ENCODE results near the gene EPB41L2.
A peak's percentile ranks its signal among the peaks of the same experiment; 100 is the strongest.
"Not testable (repeated sequence)": the region's sequence is repeated elsewhere in the genome, so short reads cannot be mapped to it uniquely, and the experiment has no call there.

Gene EPB41L2

GRCh38 chr6:131063028-131063763, at the start of gene EPB41L2:
EPB41L2 (minus strand) TSS chr6:131063245; CDS start chr6:130956485, 106,760 bp downstream.
- Histone ChIP-seq H3K4me2 (peak within 1 kb of the TSS; percentile 92), H3K4me3 (peak within 1 kb of the TSS; percentile 100)

DNA sequence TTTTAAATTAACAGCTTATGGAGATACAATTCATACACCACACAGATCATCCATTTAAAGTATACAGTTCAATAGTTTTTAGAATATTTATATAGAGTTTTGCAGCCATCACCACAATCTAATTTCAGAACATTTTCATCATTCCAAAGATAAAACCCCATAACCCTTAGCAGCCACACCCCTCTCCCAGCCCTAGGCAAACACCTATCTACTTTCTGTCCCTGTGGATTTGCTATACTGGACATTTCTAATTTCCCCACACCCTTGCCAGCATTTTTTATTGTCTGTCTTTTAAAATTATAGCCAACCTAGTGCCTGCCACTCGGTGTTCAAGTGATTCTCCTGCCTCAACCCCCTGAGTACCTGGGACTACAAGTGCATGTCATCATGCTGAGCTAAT, 49.2 kb upstream of the EPB41L2 start:
- no peak for TF ChIP-seq Cebpa-rat (IDR thresholded peaks at IDR 0.05)
- Histone ChIP-seq H3K4me1 (peaks cover 8% of the 10 kb centered on the region), H3K9me3 (no peaks in the 10 kb centered on the region), H4K20me1 (no peaks in the 10 kb centered on the region), H3K4me2 (no peak overlapping the region), H3K27ac (no peak overlapping the region), H3K4me3 (no peak overlapping the region), H3K9ac (no peak overlapping the region), H3K27me3 (no peaks in the 10 kb centered on the region), H3K36me3 (no peaks in the 10 kb centered on the region)

More at GRCh38 chr6:131063028-131063763, at the start of gene EPB41L2:
- Histone ChIP-seq H3K36me3 (peaks cover 9% of the 10 kb centered on the region; the same call in 1 of the 2 replicates), H3K27me3 (no peaks in the 10 kb centered on the region), H3K9ac (peak within 1 kb of the TSS; percentile 86), H3K9me3 (peaks cover 16% of the 10 kb centered on the region), H3K4me1 (peaks cover 32% of the 10 kb centered on the region), H3K27ac (peak within 1 kb of the TSS; percentile 93), H4K20me1 (peaks cover 16% of the 10 kb centered on the region)
- TF ChIP-seq Cebpa-rat (IDR thresholded peaks at IDR 0.05): no peak

DNA sequence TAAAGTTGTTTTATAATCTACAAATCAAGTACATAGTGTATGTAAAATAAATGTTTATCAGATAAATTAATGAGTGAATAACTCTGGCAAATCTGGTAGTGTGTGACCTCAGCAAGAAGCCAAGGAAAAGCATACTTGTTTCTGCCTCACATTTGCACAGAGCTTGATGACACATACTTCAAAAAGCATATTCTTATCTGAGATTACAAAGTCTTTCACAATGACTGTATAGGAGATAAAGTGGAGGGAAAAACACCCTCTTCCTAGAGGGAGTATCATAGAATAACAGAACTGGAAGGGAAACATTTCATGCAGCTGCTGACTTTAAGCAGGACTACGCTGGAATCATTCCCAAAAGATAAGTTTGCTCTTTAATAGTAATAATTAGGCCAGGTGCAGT, 44.1 kb upstream of the EPB41L2 start:
- TF ChIP-seq Cebpa-rat (IDR thresholded peaks at IDR 0.05): no peak
- Histone ChIP-seq H3K27ac (no peak overlapping the region), H3K4me2 (no peak overlapping the region), H3K4me3 (no peak overlapping the region), H3K4me1 (peaks cover 8% of the 10 kb centered on the region), H3K9me3 (no peaks in the 10 kb centered on the region), H4K20me1 (no peaks in the 10 kb centered on the region), H3K27me3 (no peaks in the 10 kb centered on the region), H3K9ac (no peak overlapping the region), H3K36me3 (no peaks in the 10 kb centered on the region)

GRCh38 chr6:131103901-131104300, 40.9 kb upstream of the EPB41L2 start:
- Histone ChIP-seq H3K27me3 (no peaks in the 10 kb centered on the region), H3K9ac (no peak overlapping the region), H3K36me3 (no peaks in the 10 kb centered on the region), H4K20me1 (no peaks in the 10 kb centered on the region), H3K9me3 (peaks cover 6% of the 10 kb centered on the region), H3K4me2 (no peak overlapping the region), H3K27ac (no peak overlapping the region), H3K4me3 (no peak overlapping the region), H3K4me1 (peaks cover 8% of the 10 kb centered on the region)
- no peak for TF ChIP-seq Cebpa-rat (IDR thresholded peaks at IDR 0.05)

- Histone ChIP-seq H3K27me3 (no peaks in the 10 kb centered on the region), H3K9me3 (peaks cover 6% of the 10 kb centered on the region), H3K27ac (no peak overlapping the region), H3K4me3 (no peak overlapping the region), H3K9ac (no peak overlapping the region), H4K20me1 (no peaks in the 10 kb centered on the region), H3K36me3 (no peaks in the 10 kb centered on the region), H3K4me1 (peaks cover 6% of the 10 kb centered on the region), H3K4me2 (no peak overlapping the region)
- no peak for TF ChIP-seq Cebpa-rat (IDR thresholded peaks at IDR 0.05)
These were observed 40.3 kb upstream of the EPB41L2 start for GRCh38 chr6:131103296-131103695.

DNA sequence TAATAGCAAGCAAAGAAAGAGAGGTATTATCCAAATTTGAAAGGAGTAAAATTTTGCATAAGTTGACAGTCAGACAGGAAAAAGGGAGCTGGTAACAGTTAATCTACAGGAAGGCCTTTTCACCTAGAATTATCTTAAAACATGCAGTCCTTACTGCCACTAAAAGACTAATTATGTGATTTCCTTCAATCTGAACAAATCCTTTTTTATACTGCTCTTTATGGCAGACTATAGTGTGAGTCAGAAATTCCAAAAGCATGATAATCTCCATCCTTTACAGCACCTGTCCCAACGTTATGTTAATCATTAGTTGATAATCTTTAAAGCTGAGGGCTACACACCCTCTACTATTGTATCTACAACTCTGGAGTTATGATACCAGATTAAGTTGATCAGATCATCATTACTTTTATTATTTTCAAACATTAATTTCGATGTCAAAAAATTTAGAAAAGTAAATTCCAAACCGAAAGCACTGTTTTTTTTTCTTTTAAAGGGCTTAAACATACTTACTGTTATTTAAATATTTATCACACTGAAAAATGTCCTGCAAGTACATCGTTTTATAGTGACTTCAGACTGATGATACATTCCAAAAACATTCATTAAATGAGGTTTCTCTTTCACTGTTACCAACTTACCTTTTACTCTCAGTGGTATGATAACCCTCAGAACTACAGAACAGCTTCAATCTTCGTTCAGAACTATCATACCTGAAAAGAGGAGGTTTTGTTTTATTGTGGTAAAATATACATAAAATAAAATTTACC, 39.1 kb upstream of the EPB41L2 start:
- Histone ChIP-seq H3K9ac (no peak overlapping the region), H3K36me3 (no peaks in the 10 kb centered on the region), H3K4me3 (no peak overlapping the region), H3K27me3 (no peaks in the 10 kb centered on the region), H4K20me1 (no peaks in the 10 kb centered on the region), H3K9me3 (peaks cover 6% of the 10 kb centered on the region), H3K27ac (no peak overlapping the region), H3K4me1 (no peaks in the 10 kb centered on the region), H3K4me2 (no peak overlapping the region)
- TF ChIP-seq Cebpa-rat (IDR thresholded peaks at IDR 0.05): no peak

DNA sequence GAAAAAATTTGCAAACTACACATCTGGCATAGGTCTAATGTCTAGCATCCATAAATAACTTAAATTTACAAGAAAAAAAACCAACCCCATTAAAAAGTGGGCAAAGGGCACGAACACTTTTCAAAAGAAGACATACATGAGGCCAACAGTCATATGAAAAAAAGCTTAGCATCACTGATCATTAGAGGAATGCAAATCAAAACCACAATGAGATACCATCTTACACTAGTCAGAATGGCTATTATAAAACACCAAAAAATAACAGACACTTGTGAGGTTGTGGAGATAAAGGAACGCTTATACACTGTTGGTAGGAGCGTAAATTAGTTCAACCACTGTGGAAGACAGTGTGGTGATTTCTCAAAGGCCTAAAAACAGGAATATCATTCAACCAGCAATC, 33.7 kb upstream of the EPB41L2 start:
- no peak for TF ChIP-seq Cebpa-rat (IDR thresholded peaks at IDR 0.05)
- H3K27me3 ChIP-seq: no peaks in the 10 kb centered on the region
- H4K20me1 ChIP-seq: no peaks in the 10 kb centered on the region
- no peak overlapping the region for H3K9ac ChIP-seq
- H3K4me3 ChIP-seq: no peak overlapping the region
- H3K9me3 ChIP-seq: peaks cover 25% of the 10 kb centered on the region
- H3K4me2 ChIP-seq: no peak overlapping the region
- H3K4me1 ChIP-seq: no peaks in the 10 kb centered on the region
- no peak overlapping the region for H3K27ac ChIP-seq
- no peaks in the 10 kb centered on the region for H3K36me3 ChIP-seq

DNA sequence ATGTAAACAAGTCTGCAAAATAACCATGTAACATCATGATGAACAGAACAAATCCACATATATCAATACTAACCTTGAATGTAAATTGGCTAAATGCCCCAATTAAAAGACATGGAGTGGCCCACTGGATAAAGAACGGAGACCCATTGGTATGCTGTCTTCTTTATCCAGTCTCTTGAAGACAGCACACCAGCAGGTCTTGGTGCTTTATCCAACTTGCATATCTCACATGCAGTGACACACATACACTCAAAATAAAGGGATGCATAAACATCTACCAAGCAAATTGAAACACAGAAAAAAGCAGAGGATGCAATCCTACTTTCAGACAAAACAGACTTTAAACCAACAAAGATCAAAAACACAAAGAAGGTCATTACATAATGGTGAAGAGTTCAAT, 30.3 kb upstream of the EPB41L2 start:
- Histone ChIP-seq H3K27me3 (no peaks in the 10 kb centered on the region), H3K9me3 (peaks cover 19% of the 10 kb centered on the region), H3K27ac (no peak overlapping the region), H3K4me3 (no peak overlapping the region), H3K36me3 (no peaks in the 10 kb centered on the region), H3K4me2 (no peak overlapping the region), H3K9ac (no peak overlapping the region), H3K4me1 (peaks cover 8% of the 10 kb centered on the region), H4K20me1 (no peaks in the 10 kb centered on the region)
- no peak for TF ChIP-seq Cebpa-rat (IDR thresholded peaks at IDR 0.05)

DNA sequence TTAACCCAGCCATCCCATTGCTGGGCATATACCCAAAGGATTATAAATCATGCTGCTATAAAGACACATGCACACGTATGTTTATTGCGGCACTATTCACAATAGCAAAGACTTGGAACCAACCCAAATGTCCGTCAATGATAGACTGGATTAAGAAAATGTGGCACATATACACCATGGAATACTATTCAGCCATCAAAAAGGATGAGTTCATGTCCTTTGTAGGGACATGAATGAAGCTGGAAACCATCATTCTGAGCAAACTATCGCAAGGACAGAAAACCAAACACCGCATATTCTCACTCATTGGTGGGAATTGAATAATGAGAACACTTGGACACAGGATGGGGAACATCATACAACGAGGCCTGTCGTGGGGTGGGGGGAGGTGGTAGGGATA, 28.9 kb upstream of the EPB41L2 start:
- H3K4me2 ChIP-seq, H3K9ac ChIP-seq, H3K27ac ChIP-seq, H3K27me3 ChIP-seq, H3K4me3 ChIP-seq, H4K20me1 ChIP-seq, H3K36me3 ChIP-seq, H3K4me1 ChIP-seq: not testable (repeated sequence)
- peaks cover 26% of the 10 kb centered on the region for H3K9me3 ChIP-seq

DNA sequence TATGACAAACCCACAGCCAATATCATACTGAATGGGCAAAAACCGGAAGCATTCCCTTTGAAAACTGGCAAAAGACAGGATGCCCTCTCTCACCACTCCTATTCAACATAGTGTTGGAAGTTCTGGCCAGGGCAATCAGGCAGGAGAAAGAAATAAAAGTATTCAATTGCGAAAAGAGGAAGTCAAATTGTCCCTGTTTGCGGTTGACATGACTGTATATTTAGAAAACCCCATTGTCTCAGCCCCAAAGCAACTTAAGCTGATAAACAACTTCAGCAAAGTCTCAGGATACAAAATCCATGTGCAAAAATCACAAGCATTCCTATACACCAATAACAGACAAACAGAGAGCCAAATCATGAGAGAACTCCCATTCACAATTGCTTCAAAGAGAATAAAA, 27.3 kb upstream of the EPB41L2 start:
- not testable (repeated sequence) for H3K4me3 ChIP-seq, H3K27me3 ChIP-seq, H3K36me3 ChIP-seq, H3K4me1 ChIP-seq, H3K27ac ChIP-seq, H3K9ac ChIP-seq, H4K20me1 ChIP-seq
- peaks cover 38% of the 10 kb centered on the region for H3K9me3 ChIP-seq
- peak overlapping the region; percentile 30; the same call in 1 of the 2 replicates for H3K4me2 ChIP-seq

All from BLaER1 (cell line).